GM12872 (cell line): ENCODE results near the gene CNTN5.

ENCODE experiments used
- CTCF ChIP-seq: IDR thresholded peaks from 3 replicates; pipeline ENCODE4 v1.5.1; 2011; ENCODE audit warnings: low read depth, mild to moderate bottlenecking, low read length, moderate library complexity; ENCODE audit not compliant: insufficient read depth

The CNTN5 gene

GRCh38 chr11:99325847-99326246, 305.1 kb downstream of the CNTN5 start:
- TF ChIP-seq CTCF = no peak

- TF ChIP-seq CTCF = no peak
Observed at GRCh38 chr11:99327066-99327465, 306.3 kb downstream of the CNTN5 start.

- TF ChIP-seq CTCF = no peak
Observed at GRCh38 chr11:99327527-99327926, 306.8 kb downstream of the CNTN5 start.

GRCh38 chr11:99333621-99334020, 312.9 kb downstream of the CNTN5 start:
- no peak for TF ChIP-seq CTCF

- no peak for TF ChIP-seq CTCF
Observed at GRCh38 chr11:99343117-99343516, 322.4 kb downstream of the CNTN5 start.

- TF ChIP-seq CTCF = no peak
Observed at GRCh38 chr11:99349151-99349673, 328.5 kb downstream of the CNTN5 start.

- TF ChIP-seq CTCF = no peak
Observed at GRCh38 chr11:99351624-99352023, 330.9 kb downstream of the CNTN5 start.
